ENCODE results near the gene BTG1. TPM values are rescaled to one million over a fixed set of nuclear protein-coding genes. Genes with fewer than 3 reads are reported as not detected.

The BTG1 gene
- total RNA-seq, 2 donors from 2014 or later: 30.4 to 34.1 TPM

DNA sequence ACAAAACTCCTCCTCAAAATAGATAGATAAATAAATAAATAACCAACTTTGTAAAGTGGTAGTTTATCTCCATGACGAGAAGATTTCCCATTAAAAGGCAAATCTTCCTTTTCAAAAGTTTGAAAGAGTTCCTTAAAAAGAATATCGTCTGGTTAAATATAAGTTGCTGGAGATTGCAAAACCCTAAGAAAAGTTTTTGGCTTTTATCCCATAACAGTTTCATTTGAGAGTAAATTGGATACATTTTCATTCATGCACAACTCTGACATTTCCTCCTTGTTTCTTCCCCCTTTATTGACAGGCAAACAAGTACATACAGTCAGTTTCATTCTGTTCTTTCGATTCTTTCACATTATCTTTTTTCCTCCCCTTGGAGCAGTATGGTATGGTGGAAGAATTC, 45.4 kb upstream of the BTG1 start:
- TF ChIP-seq, protein P1, sequence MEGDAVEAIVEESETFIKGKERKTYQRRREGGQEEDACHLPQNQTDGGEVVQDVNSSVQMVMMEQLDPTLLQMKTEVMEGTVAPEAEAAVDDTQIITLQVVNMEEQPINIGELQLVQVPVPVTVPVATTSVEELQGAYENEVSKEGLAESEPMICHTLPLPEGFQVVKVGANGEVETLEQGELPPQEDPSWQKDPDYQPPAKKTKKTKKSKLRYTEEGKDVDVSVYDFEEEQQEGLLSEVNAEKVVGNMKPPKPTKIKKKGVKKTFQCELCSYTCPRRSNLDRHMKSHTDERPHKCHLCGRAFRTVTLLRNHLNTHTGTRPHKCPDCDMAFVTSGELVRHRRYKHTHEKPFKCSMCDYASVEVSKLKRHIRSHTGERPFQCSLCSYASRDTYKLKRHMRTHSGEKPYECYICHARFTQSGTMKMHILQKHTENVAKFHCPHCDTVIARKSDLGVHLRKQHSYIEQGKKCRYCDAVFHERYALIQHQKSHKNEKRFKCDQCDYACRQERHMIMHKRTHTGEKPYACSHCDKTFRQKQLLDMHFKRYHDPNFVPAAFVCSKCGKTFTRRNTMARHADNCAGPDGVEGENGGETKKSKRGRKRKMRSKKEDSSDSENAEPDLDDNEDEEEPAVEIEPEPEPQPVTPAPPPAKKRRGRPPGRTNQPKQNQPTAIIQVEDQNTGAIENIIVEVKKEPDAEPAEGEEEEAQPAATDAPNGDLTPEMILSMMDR (conservative IDR thresholded peaks at IDR 0.05): no peak
- H3K27ac ChIP-seq (ENCODE audit: low read depth, low read length): no peak overlapping the region
- no peak for DNase-seq
- H3K9me3 ChIP-seq (ENCODE audit: control insufficient read depth, low read length): no peaks in the 10 kb centered on the region
- no peak overlapping the region for H3K4me3 ChIP-seq (ENCODE audit: low read length)
- Mint-ChIP-seq H3K36me3 (ENCODE audit: low read depth) (no peaks in the 10 kb centered on the region), H3K9me3 (no peaks in the 10 kb centered on the region), H3K4me1 (no peaks in the 10 kb centered on the region), H3K27me3 (ENCODE audit: insufficient read depth) (no peaks in the 10 kb centered on the region), H3K27ac (no peak overlapping the region), H3K4me3 (no peak overlapping the region)
- 100% methylated on average over 3 of the region's 3 CpGs; no CpG with 5 or more reads in 1 of the 2 experiments for WGBS, 2 experiments (ENCODE audit: insufficient coverage in 1 of 2, insufficient read length in 1 of 2)
- no peaks in the 10 kb centered on the region for H3K36me3 ChIP-seq (ENCODE audit: control insufficient read depth, insufficient read depth, low read length)
- no peaks in the 10 kb centered on the region for H3K27me3 ChIP-seq (ENCODE audit: control insufficient read depth, insufficient read depth, low read length, poor library complexity, severe bottlenecking)
- no peaks in the 10 kb centered on the region for H3K4me1 ChIP-seq (ENCODE audit: control insufficient read depth, insufficient read depth, low read length)
- H3K9ac ChIP-seq (ENCODE audit: extremely low read depth, low read length, poor library complexity, severe bottlenecking): no peak overlapping the region

DNA sequence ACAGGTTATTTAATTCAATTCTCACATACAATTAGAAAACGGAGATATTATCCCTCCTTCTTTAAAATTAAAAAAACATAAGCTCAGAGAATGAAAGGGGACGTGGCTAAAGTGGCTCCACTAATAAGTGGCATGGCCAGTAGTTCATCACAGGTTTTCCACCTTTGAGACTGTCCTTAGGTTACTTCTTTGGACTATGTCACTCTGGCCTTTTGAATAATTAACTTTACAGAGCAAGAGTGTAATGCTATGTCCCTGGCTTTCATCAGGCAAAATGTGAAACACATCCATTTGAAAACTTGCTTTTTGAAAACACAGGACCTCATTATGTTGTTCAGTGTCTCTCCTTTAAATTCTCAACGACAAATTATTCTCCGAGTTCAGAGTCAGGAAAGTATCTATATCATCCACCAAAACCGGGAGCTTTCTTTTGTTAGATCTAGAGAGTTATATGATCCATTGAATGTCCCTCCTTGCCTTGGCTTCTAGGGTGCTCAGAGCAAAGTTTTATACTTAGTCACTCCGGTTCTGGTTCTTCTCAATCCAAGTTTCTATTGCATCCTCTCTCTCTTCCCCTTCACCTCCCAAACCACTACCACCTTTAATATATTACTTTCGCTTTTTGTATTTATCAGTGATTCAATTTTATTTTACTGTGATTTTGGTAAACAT, 43.0 kb upstream of the BTG1 start:
- no peaks in the 10 kb centered on the region for H3K36me3 ChIP-seq (ENCODE audit: control insufficient read depth, insufficient read depth, low read length)
- H3K4me1 Mint-ChIP-seq: no peaks in the 10 kb centered on the region
- no peak overlapping the region for H3K4me3 Mint-ChIP-seq
- no peak overlapping the region for H3K9ac ChIP-seq (ENCODE audit: extremely low read depth, low read length, poor library complexity, severe bottlenecking)
- no peaks in the 10 kb centered on the region for H3K4me1 ChIP-seq (ENCODE audit: control insufficient read depth, insufficient read depth, low read length)
- H3K27me3 ChIP-seq (ENCODE audit: control insufficient read depth, insufficient read depth, low read length, poor library complexity, severe bottlenecking): no peaks in the 10 kb centered on the region
- 93 to 95% methylated on average over 5 to 6 of the region's 7 CpGs for WGBS, 2 experiments (ENCODE audit: insufficient coverage in 1 of 2, insufficient read length in 1 of 2)
- H3K27ac Mint-ChIP-seq: no peak overlapping the region
- no peaks in the 10 kb centered on the region for H3K36me3 Mint-ChIP-seq (ENCODE audit: low read depth)
- DNase-seq: no peak
- H3K9me3 ChIP-seq (ENCODE audit: control insufficient read depth, low read length): no peaks in the 10 kb centered on the region
- H3K27me3 Mint-ChIP-seq (ENCODE audit: insufficient read depth): no peaks in the 10 kb centered on the region
- H3K27ac ChIP-seq (ENCODE audit: low read depth, low read length): no peak overlapping the region
- H3K4me3 ChIP-seq (ENCODE audit: low read length): no peak overlapping the region
- TF ChIP-seq, protein P1 (conservative IDR thresholded peaks at IDR 0.05): no peak
- H3K9me3 Mint-ChIP-seq: no peaks in the 10 kb centered on the region

DNA sequence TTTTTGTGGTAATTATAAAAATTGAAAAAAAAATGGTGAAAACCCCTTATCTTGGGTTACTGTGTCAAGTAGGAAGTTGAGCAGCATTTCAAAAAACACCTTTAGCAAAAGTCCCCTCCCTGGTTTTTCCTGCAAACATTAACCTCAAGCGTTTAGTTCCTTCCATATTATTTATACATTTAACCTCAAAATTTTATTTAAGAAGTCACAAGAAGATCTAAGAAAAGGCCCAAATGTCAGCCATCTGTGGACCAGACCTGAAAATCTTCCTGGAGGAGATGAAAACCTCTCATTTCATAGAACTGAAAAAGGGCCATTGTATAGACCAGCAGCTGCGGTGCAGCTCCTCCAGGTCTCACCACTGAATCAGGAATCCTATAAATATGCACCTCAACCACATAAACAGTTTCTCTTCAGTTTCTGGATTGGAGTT, 40.4 kb upstream of the BTG1 start:
- WGBS, 2 experiments (ENCODE audit: insufficient coverage in 1 of 2, insufficient read length in 1 of 2): 71 to 98% methylated on average over 1 to 2 of the region's 2 CpGs
- Histone ChIP-seq H3K27me3 (ENCODE audit: control insufficient read depth, insufficient read depth, low read length, poor library complexity, severe bottlenecking) (no peaks in the 10 kb centered on the region), H3K4me3 (ENCODE audit: low read length) (no peak overlapping the region), H3K27ac (ENCODE audit: low read depth, low read length) (no peak overlapping the region), H3K36me3 (ENCODE audit: control insufficient read depth, insufficient read depth, low read length) (no peaks in the 10 kb centered on the region), H3K4me1 (ENCODE audit: control insufficient read depth, insufficient read depth, low read length) (no peaks in the 10 kb centered on the region), H3K9me3 (ENCODE audit: control insufficient read depth, low read length) (no peaks in the 10 kb centered on the region), H3K9ac (ENCODE audit: extremely low read depth, low read length, poor library complexity, severe bottlenecking) (no peak overlapping the region)
- no peaks in the 10 kb centered on the region for H3K4me1 Mint-ChIP-seq
- H3K27ac Mint-ChIP-seq: no peak overlapping the region
- H3K4me3 Mint-ChIP-seq: no peak overlapping the region
- H3K27me3 Mint-ChIP-seq (ENCODE audit: insufficient read depth): no peaks in the 10 kb centered on the region
- no peaks in the 10 kb centered on the region for H3K9me3 Mint-ChIP-seq
- no peaks in the 10 kb centered on the region for H3K36me3 Mint-ChIP-seq (ENCODE audit: low read depth)
- no peak for DNase-seq
- TF ChIP-seq, protein P1 (conservative IDR thresholded peaks at IDR 0.05): no peak

All from endodermal cell (in vitro differentiated cells).